GM19455 (cell line): ENCODE measurements around the gene NPLOC4.
"Not testable (repeated sequence)": the region's sequence is repeated elsewhere in the genome, so short reads cannot be mapped to it uniquely, and the experiment has no call there.

Experiments used
- ATAC-seq: cut with Tn5 transposase; IDR thresholded peaks from one replicate; pipeline ENCODE4 v1.9.1; 2021; ENCODE audit not compliant: unreplicated experiment

NPLOC4 gene

GRCh38 chr17:81535480-81536298 lies 101.2 kb downstream of the NPLOC4 start:
- no peak for ATAC-seq

GRCh38 chr17:81535007-81535328 lies 101.9 kb downstream of the NPLOC4 start:
- no peak for ATAC-seq

DNA sequence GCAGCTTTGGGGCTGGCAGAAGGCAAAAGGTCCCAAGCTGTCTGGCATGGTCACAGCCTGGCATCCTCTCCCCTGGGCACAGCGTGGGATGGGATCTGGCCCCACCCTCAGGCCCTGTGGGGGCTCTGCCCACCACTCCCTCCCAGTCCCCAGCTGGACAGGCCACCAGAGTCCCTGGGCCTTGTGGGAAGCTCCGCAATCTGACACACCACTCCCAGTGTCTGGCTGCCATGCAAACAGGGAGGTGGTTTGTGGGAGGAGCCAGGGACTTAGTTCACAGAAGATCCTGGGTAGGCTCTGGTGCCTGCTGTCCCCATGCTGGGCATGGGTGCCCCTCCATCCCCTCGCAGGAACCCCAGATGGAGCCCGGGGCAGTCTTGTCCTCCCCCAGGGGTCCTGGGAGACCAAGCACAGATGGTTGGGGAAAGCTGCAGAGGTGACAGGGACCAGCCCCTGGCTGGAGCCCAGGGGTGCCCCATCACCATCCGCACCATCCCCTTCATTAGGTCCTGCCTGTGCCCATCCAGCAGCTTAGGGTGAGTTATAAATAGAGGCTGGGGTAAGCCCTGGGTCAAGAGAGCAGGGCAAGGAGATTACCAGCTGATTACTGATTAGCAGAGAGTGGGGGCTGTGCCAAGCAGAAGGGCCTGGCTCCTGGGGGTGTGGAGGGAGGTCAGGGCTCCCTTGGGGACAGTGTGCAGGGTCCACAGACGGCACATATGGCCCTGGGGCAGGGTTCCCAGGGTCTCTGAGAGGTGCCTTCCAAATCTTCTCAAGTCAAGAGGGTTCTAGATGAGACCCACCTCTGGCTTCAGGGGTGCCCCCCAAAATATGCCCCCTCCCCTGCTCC lies 102.5 kb downstream of the NPLOC4 start:
- no peak for ATAC-seq

DNA sequence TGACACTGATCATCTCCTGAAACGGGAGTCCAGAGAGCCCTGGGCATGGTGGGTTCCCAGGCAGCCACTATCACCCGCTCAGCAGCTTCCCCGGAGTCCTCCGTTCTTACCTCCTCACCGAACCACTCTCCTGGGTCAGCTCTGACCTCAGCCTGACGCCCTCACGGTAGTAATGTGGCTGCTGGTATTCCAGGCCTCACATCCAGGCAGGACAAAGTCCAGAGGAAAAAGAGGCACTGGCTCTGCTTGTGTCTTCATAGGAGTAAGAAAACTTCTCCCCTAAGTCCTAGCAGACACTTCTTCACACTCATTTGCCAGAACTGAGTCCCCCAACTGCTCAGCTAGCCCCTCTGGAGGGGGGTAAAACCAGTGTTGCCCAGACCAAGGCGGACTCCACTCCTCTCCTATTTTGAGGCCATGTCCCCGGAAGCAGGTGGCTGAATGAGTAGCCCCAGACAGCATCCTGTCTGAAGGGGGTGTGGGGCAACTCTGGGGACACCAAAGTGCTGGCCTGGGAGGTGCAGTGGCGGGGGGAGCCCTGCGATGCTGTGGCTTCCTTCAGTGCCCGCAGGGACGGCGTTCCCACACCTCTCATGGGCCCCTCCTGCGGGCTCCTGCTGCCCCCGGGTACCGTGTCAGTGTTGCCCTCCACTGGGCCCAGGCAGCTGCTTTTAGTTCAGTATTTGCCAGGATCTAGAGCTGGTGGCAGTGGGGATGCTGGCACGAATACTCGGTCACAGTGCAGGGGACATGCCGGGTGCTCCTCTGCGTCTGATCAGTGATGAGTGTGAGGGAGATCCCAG lies 103.4 kb downstream of the NPLOC4 start:
- ATAC-seq: no peak

- no peak for ATAC-seq
Observed at GRCh38 chr17:81532490-81533287, 104.2 kb downstream of the NPLOC4 start.

DNA sequence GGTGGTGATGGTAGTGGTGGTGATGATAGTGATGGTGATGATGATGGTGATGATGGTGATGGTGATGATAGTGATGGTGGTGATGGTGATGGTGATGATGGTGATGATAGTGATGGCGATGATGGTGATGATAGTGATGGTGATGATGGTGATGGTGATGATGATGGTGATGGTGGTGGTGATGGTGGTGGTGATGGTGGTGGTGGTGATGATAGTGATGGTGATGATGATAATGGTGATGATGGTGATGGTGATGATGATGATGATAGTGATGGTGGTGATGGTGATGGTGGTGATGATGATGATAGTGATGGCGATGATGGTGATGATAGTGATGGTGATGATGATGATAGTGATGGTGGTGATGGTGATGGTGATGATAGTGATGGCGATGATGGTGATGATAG lies 104.9 kb downstream of the NPLOC4 start:
- ATAC-seq: not testable (repeated sequence)

- not testable (repeated sequence) for ATAC-seq
Observed at GRCh38 chr17:81531013-81531412, 105.9 kb downstream of the NPLOC4 start.

GRCh38 chr17:81529437-81529803 lies 107.5 kb downstream of the NPLOC4 start:
- ATAC-seq: no peak

DNA sequence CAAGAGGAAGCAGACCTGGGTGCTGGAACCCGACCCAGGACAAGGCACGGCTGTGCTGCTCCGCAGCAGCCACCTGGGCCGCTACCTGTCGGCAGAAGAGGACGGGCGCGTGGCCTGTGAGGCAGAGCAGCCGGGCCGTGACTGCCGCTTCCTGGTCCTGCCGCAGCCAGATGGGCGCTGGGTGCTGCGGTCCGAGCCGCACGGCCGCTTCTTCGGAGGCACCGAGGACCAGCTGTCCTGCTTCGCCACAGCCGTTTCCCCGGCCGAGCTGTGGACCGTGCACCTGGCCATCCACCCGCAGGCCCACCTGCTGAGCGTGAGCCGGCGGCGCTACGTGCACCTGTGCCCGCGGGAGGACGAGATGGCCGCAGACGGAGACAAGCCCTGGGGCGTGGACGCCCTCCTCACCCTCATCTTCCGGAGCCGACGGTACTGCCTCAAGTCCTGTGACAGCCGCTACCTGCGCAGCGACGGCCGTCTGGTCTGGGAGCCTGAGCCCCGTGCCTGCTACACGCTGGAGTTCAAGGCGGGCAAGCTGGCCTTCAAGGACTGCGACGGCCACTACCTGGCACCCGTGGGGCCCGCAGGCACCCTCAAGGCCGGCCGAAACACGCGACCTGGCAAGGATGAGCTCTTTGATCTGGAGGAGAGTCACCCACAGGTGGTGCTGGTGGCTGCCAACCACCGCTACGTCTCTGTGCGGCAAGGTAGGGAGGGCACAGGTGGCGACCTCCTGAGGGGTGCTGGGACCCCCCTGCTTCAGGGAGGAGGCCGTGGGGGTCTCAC lies 108.1 kb downstream of the NPLOC4 start:
- ATAC-seq: no peak

GRCh38 chr17:81528384-81528650 lies 108.6 kb downstream of the NPLOC4 start:
- no peak for ATAC-seq

DNA sequence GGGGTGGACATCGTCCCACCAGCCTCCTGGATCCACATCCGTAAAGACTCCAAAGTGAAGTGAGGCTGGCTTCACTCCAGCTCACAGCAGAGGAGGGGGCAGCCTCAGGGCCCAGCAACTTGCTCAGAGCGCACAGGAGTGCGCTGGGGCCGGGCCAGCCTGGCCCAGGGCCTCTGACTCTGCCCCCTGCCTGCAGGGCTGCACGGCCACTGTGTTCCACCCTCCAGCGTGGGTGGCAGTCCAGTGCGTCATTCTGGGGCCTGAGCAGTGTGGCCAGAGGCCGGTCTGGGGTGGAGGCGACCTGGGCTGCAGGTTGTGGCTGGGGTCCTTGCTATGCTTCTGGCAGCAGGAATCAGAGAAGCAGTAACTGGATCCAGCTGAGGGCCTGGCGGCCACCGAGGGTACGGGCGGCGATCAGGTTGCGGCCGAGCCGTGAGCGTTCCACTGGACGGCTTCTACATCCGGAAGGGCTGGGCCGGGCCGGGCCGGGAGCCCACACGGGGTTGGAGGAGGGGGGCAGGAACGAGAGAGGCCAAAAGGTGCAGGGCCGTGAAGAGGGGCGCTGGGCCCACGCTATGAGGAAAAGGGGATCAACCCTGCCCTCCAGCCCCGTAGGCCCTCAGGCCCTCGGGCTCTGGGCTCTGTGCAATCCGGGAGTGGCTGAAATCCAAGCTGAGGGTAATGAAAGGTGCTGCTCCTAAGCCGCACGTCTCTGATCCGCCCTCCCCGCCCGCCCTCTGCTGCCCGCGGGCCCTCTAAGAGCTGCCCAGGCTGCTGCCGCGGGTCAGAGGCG lies 109.1 kb downstream of the NPLOC4 start, which contains the start of gene FSCN2:
FSCN2 (plus strand) TSS at position 787 of the 793 bp plus-strand sequence. CDS start 155 bp downstream, outside the sequence.
- ATAC-seq: no peak

- ATAC-seq: no peak
Observed at GRCh38 chr17:81526662-81527571, 110.0 kb downstream of the NPLOC4 start.

DNA sequence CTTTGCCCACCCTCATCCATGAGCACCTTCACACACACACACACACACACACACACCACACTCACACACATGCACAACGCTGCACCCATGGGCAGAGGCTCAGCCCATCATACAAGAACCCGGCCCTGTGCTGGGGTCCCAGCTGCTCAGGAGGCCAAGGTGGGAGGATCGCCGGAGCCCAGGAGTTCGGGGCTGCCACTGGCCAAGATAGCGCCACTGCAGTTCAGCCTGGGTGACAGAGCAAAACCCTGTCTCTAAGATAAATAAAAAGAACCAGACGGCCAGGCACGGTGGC lies 112.1 kb downstream of the NPLOC4 start:
- no peak for ATAC-seq

DNA sequence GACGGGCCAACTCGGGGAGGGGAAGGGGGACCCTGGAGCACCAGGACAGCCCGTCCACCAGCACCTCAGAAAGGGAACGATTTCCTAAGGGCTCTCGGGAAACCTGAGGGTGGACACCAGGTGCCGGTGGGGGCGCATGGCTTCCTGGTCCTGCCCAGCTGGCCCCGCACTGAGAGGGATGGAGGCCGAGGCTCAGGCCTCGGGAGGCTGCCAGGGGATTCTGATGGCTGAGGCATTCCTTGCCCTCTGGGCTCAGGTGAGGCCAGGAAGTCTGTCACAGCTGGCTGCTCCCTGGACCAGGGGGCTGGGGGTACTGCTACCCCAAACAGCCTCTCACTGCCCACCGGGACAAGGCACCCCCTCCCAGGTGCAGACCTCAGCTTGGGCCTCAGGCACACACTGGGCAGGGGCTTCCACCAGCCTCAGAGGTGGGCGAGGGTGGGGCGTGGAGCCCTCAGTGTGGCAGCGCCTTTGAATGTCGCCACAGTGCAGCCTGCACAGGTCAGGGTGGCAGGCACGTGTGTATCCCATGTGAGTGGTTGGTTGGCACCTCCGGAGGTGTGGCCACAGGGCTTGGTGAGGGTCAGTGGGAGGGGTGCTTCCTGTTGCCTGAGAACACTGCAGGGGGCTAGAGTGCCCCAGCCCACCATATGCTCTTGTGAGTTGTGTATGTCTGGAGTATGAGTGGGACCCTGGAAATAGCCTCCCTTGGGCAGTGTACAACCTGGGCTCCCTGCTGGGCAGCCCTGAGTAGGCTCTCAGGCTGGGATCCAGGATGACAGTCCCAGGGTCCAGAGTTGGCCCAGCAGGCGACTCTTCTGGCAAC lies 112.7 kb downstream of the NPLOC4 start:
- ATAC-seq: no peak

GRCh38 chr17:81523402-81524038 lies 113.4 kb downstream of the NPLOC4 start:
- ATAC-seq: no peak

GRCh38 chr17:81522491-81523401 lies 114.2 kb downstream of the NPLOC4 start:
- ATAC-seq: no peak
